SK-N-SH (cell line): Measurements from ENCODE around the gene IRAG1.

Source experiments
- CHD2 ChIP-seq: fragments of 150-350 bp; IDR thresholded peaks from 2 replicates; pipeline ENCODE4 v1.6.1; 2018; ENCODE audit warnings: low read length; ENCODE audit not compliant: partially characterized antibody
- GABPA ChIP-seq: IDR thresholded peaks from 2 replicates; pipeline ENCODE4 v1.4.0; 2012; ENCODE audit warnings: low read depth, mild to moderate bottlenecking
- JUND ChIP-seq: IDR thresholded peaks from 2 replicates; pipeline ENCODE4 v1.4.0; 2012
- MAX ChIP-seq: IDR thresholded peaks from 2 replicates; pipeline ENCODE4 v1.4.0; 2012; ENCODE audit warnings: low read depth
- NFIC ChIP-seq: IDR thresholded peaks from 2 replicates; pipeline ENCODE4 v1.4.0; 2012; ENCODE audit warnings: borderline replicate concordance
- NRF1 ChIP-seq: IDR thresholded peaks from 2 replicates; pipeline ENCODE4 v1.6.1; 2012; ENCODE audit warnings: low read depth, mild to moderate bottlenecking, low read length
- PBX3 ChIP-seq: IDR thresholded peaks from 2 replicates; pipeline ENCODE4; 2012
- POLR2AphosphoS5 ChIP-seq: IDR thresholded peaks from 2 replicates; pipeline ENCODE4 v1.6.1; 2012; ENCODE audit warnings: low read depth, low read length
- RAD21 ChIP-seq: IDR thresholded peaks from 2 replicates; pipeline ENCODE4 v1.6.1; 2012; ENCODE audit warnings: mild to moderate bottlenecking, low read length
- RFX5 ChIP-seq: IDR thresholded peaks from 2 replicates; pipeline ENCODE4 v1.6.1; 2012; ENCODE audit warnings: mild to moderate bottlenecking, improper control_type of control experiment, low read length
- USF2 ChIP-seq: fragments of 150-350 bp; IDR thresholded peaks from 2 replicates; pipeline ENCODE4 v1.6.1; 2017; ENCODE audit warnings: antibody characterized with exemption, low read length, low read depth, borderline replicate concordance
- TF ChIP-seq, protein P1 (sequence below): fragments of 200-600 bp; sonication (generic); IDR thresholded peaks from 2 replicates; pipeline ENCODE4 v1.6.1; 2017; ENCODE audit warnings: antibody characterized with exemption, mild to moderate bottlenecking, moderate library complexity
- TF ChIP-seq, protein P2 (sequence below): IDR thresholded peaks from 2 replicates; pipeline ENCODE4 v1.6.1; 2012; ENCODE audit warnings: mild to moderate bottlenecking, low read depth, low read length, moderate library complexity

DNA sequence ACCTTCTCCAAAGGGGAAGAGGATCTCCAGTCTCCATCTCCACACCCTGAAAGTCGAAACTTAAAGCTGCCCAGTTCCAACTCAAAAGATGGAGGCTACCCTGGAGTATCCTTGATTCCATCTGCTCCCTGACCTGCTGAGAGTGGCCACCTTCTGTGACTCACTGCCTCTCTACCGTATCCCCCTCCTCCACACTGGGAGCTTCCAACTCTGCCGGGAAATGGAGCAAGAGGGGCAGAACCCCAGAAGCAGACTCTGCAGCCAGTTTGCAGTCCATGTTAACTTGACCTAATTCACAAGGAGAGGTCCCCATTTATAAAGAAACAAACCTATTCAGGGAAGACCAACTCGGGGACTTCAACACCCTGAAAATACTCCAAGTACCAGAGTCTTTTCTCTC is 22.0 kb upstream of the IRAG1 start:
- no peak for TF ChIP-seq JUND
- TF ChIP-seq, protein P1, sequence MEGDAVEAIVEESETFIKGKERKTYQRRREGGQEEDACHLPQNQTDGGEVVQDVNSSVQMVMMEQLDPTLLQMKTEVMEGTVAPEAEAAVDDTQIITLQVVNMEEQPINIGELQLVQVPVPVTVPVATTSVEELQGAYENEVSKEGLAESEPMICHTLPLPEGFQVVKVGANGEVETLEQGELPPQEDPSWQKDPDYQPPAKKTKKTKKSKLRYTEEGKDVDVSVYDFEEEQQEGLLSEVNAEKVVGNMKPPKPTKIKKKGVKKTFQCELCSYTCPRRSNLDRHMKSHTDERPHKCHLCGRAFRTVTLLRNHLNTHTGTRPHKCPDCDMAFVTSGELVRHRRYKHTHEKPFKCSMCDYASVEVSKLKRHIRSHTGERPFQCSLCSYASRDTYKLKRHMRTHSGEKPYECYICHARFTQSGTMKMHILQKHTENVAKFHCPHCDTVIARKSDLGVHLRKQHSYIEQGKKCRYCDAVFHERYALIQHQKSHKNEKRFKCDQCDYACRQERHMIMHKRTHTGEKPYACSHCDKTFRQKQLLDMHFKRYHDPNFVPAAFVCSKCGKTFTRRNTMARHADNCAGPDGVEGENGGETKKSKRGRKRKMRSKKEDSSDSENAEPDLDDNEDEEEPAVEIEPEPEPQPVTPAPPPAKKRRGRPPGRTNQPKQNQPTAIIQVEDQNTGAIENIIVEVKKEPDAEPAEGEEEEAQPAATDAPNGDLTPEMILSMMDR = no peak
- no peak for TF ChIP-seq PBX3
- TF ChIP-seq GABPA = no peak
- TF ChIP-seq RAD21 = no peak
- no peak for TF ChIP-seq RFX5
- TF ChIP-seq CHD2 = no peak
- no peak for TF ChIP-seq MAX
- TF ChIP-seq USF2 = no peak
- TF ChIP-seq NFIC = no peak
- TF ChIP-seq, protein P2, sequence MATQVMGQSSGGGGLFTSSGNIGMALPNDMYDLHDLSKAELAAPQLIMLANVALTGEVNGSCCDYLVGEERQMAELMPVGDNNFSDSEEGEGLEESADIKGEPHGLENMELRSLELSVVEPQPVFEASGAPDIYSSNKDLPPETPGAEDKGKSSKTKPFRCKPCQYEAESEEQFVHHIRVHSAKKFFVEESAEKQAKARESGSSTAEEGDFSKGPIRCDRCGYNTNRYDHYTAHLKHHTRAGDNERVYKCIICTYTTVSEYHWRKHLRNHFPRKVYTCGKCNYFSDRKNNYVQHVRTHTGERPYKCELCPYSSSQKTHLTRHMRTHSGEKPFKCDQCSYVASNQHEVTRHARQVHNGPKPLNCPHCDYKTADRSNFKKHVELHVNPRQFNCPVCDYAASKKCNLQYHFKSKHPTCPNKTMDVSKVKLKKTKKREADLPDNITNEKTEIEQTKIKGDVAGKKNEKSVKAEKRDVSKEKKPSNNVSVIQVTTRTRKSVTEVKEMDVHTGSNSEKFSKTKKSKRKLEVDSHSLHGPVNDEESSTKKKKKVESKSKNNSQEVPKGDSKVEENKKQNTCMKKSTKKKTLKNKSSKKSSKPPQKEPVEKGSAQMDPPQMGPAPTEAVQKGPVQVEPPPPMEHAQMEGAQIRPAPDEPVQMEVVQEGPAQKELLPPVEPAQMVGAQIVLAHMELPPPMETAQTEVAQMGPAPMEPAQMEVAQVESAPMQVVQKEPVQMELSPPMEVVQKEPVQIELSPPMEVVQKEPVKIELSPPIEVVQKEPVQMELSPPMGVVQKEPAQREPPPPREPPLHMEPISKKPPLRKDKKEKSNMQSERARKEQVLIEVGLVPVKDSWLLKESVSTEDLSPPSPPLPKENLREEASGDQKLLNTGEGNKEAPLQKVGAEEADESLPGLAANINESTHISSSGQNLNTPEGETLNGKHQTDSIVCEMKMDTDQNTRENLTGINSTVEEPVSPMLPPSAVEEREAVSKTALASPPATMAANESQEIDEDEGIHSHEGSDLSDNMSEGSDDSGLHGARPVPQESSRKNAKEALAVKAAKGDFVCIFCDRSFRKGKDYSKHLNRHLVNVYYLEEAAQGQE = no peak
- no peak for TF ChIP-seq NRF1
- no peak for TF ChIP-seq POLR2AphosphoS5
